Measurements from ENCODE around the gene ARAP3. TPM values are rescaled to one million over a fixed set of nuclear protein-coding genes. Genes with fewer than 3 reads are reported as not detected.
A peak's percentile ranks its signal among the peaks of the same experiment; 100 is the strongest.

The ARAP3 gene
- polyA plus RNA-seq, 1 donor from 2014 or later = 1.4 TPM

- H3K27me3 ChIP-seq (ENCODE audit: insufficient read depth, low read depth, low read length) = no peaks in the 10 kb centered on the region
- H2AFZ ChIP-seq (ENCODE audit: low read depth, low read length) = no peak overlapping the region
- no peaks in the 10 kb centered on the region for H3K79me2 ChIP-seq (replicated peaks; ENCODE audit: insufficient read depth, low read length)
- H3K9me2 ChIP-seq (ENCODE audit: insufficient read depth, low read length) = no peaks in the 10 kb centered on the region
- H4K20me1 ChIP-seq (ENCODE audit: insufficient read depth) = no peaks in the 10 kb centered on the region
- H3K27ac ChIP-seq (ENCODE audit: low read length) = no peak overlapping the region
- no peaks in the 10 kb centered on the region for H3F3A ChIP-seq (ENCODE audit: insufficient read depth, low read length, poor library complexity, severe bottlenecking)
- no peaks in the 10 kb centered on the region for H3K36me3 ChIP-seq (ENCODE audit: insufficient read depth, low read length)
- H3K9me3 ChIP-seq (ENCODE audit: low read length) = no peaks in the 10 kb centered on the region
- H3K9ac ChIP-seq (ENCODE audit: low read length) = no peak overlapping the region
- TF ChIP-seq REST (IDR thresholded peaks at IDR 0.05; ENCODE audit: borderline replicate concordance) (no peak), EP300 (conservative IDR thresholded peaks at IDR 0.05; ENCODE audit: poor library complexity, severe bottlenecking) (no peak), TAF1 (IDR thresholded peaks at IDR 0.05; ENCODE audit: low read depth) (no peak), SMC3 (conservative IDR thresholded peaks at IDR 0.05; ENCODE audit: poor library complexity) (no peak), EZH2 (IDR thresholded peaks at IDR 0.05; ENCODE audit: borderline replicate concordance, insufficient read depth, low read length, poor library complexity, severe bottlenecking) (no peak), CTCF (IDR thresholded peaks at IDR 0.05; ENCODE audit: poor library complexity, severe bottlenecking) (peak; percentile 12)
- H3K4me2 ChIP-seq (ENCODE audit: low read length) = no peak overlapping the region
- no peak overlapping the region for H3K4me3 ChIP-seq (ENCODE audit: low read length)
Measured at GRCh38 chr5:141677415-141677814, 4.6 kb downstream of the ARAP3 start.

- Histone ChIP-seq H3F3A (ENCODE audit: insufficient read depth, low read length, poor library complexity, severe bottlenecking) (no peaks in the 10 kb centered on the region), H3K9me3 (ENCODE audit: low read length) (no peaks in the 10 kb centered on the region), H2AFZ (ENCODE audit: low read depth, low read length) (no peak overlapping the region), H3K36me3 (ENCODE audit: insufficient read depth, low read length) (no peaks in the 10 kb centered on the region), H3K4me2 (ENCODE audit: low read length) (no peak overlapping the region), H3K9ac (ENCODE audit: low read length) (no peak overlapping the region), H3K79me2 (replicated peaks; ENCODE audit: insufficient read depth, low read length) (no peaks in the 10 kb centered on the region), H3K9me2 (ENCODE audit: insufficient read depth, low read length) (no peaks in the 10 kb centered on the region), H3K4me3 (ENCODE audit: low read length) (no peak overlapping the region), H3K27me3 (ENCODE audit: insufficient read depth, low read depth, low read length) (no peaks in the 10 kb centered on the region), H3K27ac (ENCODE audit: low read length) (no peak overlapping the region), H4K20me1 (ENCODE audit: insufficient read depth) (no peaks in the 10 kb centered on the region)
- TF ChIP-seq REST (IDR thresholded peaks at IDR 0.05; ENCODE audit: borderline replicate concordance) (no peak), TAF1 (IDR thresholded peaks at IDR 0.05; ENCODE audit: low read depth) (no peak), RAD21 (conservative IDR thresholded peaks at IDR 0.05) (no peak), MXI1 (conservative IDR thresholded peaks at IDR 0.05; ENCODE audit: poor library complexity, severe bottlenecking) (no peak), SMC3 (conservative IDR thresholded peaks at IDR 0.05; ENCODE audit: poor library complexity) (no peak)
Measured at GRCh38 chr5:141675672-141676071, 6.4 kb downstream of the ARAP3 start.
